GM10266 (cell line): ENCODE measurements around the gene CFAP69.
"Not testable (repeated sequence)": the region's sequence is repeated elsewhere in the genome, so short reads cannot be mapped to it uniquely, and the experiment has no call there.

Source experiments
- DNase-seq: peaks from one replicate; pipeline ENCODE4 v3.0.0; 2012; ENCODE audit errors: extremely low spot score
- TF ChIP-seq, protein P1 (sequence below): IDR thresholded peaks from 2 replicates; pipeline ENCODE4 v1.5.1; 2012; ENCODE audit warnings: mild to moderate bottlenecking, low read depth; ENCODE audit not compliant: control insufficient read depth, insufficient read depth; ENCODE audit errors: missing control alignments

CFAP69 gene

GRCh38 chr7:90345595-90346335 lies 100.8 kb downstream of the CFAP69 start:
- DNase-seq = no peak
- TF ChIP-seq, protein P1, sequence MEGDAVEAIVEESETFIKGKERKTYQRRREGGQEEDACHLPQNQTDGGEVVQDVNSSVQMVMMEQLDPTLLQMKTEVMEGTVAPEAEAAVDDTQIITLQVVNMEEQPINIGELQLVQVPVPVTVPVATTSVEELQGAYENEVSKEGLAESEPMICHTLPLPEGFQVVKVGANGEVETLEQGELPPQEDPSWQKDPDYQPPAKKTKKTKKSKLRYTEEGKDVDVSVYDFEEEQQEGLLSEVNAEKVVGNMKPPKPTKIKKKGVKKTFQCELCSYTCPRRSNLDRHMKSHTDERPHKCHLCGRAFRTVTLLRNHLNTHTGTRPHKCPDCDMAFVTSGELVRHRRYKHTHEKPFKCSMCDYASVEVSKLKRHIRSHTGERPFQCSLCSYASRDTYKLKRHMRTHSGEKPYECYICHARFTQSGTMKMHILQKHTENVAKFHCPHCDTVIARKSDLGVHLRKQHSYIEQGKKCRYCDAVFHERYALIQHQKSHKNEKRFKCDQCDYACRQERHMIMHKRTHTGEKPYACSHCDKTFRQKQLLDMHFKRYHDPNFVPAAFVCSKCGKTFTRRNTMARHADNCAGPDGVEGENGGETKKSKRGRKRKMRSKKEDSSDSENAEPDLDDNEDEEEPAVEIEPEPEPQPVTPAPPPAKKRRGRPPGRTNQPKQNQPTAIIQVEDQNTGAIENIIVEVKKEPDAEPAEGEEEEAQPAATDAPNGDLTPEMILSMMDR = no peak

GRCh38 chr7:90346336-90347125 lies 101.6 kb downstream of the CFAP69 start, which contains the start of gene GTPBP10:
Gene GTPBP10 (plus strand): TSS chr7:90346716. CDS start chr7:90346742, 26 bp downstream.
- peak; percentile 91 for DNase-seq
- TF ChIP-seq, protein P1 = peak; percentile 80

- DNase-seq = no peak
- TF ChIP-seq, protein P1 = no peak
These were observed 102.8 kb downstream of the CFAP69 start for GRCh38 chr7:90347759-90348158.

DNA sequence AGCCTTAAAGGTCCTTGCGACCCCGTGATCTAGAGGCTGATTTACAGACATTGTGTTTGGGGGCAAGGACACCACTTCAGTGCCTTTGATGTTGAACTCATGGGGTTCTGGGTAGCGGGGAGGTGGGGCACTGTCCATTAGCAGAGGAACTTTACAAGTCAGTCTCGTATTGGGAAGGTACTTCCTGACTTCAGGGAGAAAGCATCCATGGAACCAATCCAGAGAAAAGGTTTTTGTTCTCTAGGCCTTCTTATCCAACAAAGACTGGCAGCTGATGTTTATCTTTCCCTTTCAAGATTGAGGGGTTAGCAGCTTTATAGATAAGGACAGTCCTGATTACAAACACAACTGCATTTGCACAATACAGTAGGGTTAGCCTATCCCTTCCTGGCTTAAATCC lies 104.3 kb downstream of the CFAP69 start:
- TF ChIP-seq, protein P1 = no peak
- no peak for DNase-seq

- not testable (repeated sequence) for DNase-seq
These were observed 105.1 kb downstream of the CFAP69 start for GRCh38 chr7:90350032-90350431.

DNA sequence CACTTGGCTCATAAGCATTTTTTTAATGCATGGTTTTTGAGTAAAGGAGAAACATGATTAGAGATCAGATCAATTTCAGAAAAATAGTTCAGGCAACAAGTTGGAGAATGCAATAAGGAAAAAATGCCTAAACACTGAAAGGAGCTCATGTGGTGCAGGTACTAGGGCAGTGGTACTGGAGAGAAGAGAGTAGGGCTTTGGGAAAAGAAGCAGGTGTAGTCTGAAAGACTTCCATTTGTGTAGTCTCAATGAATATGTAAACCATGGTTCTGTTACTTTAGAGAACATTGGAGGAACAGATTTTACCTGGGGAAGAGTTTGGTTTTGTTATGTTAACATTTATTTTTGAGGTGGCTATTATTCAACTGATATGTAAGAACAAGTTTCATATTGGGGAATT lies 107.0 kb downstream of the CFAP69 start:
- DNase-seq = no peak
- TF ChIP-seq, protein P1 = no peak
